Left renal cortex interstitium (tissue), 4 donors: Measurements from ENCODE around the gene MYO1G. TPM values are rescaled to one million over a fixed set of nuclear protein-coding genes. Genes with fewer than 3 reads are reported as not detected.

Source experiments
- DNase-seq, 4 donors: peaks; one replicate each; pipeline ENCODE4 v3.0.0-alpha.2; 2013; ENCODE audit warnings: low read depth in 4 of 4, low spot score in 2 of 4, missing footprints in 1 of 4
- polyA plus RNA-seq, 4 donors: library from polyadenylated mRNA; unstranded; fragments of 120-200 nt; gene quantifications; one replicate each; pipeline ENCODE4 v1.2.1, GENCODE V29; 2013; ENCODE audit not compliant: insufficient read length in 4 of 4

Gene MYO1G
- polyA plus RNA-seq, 4 donors, result 0.37 to 0.99 (median 0.63) TPM

DNA sequence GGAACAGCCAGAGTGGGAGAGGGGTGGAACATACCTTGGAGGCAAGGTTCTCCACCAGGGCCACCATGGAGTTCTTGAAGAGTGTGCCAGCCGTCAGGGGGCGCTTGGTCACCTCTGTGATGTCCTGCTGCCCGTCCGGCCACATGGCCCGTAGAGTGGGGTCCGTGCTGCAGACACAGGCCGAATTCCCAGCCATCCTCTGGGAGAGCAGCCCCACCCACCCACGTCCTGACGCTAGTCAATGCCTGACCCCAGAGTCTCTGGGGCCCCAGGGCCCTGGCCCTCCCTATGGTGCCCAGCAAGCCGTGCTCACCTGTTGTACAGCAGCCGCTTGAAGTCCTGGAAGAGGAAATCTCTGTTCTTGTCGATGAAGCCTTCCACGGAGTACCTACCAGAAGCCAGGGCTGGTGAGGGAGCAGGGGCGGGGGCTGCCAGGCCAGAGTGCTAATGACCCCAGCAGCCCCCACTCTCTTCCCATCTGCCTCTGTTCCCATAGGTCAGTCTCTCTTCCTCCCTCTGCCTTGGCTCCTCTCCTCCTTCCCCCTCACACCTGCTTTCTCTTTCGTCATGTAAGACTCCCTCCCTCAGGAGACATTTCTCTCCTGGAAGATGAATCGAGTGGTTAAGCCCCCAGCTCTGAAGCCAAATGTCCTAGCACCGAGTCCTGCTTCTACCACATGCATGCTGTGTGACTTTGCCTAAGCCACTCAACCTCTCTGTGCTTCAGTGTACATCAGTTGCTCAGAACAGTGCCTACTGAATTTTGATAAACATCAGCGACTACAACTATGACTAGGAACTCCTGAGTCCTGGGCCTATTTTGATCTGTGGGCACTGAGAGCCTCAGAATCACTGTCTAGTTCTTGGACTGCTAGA, 11.0 kb downstream of the MYO1G start:
- DNase-seq, result no peak

DNA sequence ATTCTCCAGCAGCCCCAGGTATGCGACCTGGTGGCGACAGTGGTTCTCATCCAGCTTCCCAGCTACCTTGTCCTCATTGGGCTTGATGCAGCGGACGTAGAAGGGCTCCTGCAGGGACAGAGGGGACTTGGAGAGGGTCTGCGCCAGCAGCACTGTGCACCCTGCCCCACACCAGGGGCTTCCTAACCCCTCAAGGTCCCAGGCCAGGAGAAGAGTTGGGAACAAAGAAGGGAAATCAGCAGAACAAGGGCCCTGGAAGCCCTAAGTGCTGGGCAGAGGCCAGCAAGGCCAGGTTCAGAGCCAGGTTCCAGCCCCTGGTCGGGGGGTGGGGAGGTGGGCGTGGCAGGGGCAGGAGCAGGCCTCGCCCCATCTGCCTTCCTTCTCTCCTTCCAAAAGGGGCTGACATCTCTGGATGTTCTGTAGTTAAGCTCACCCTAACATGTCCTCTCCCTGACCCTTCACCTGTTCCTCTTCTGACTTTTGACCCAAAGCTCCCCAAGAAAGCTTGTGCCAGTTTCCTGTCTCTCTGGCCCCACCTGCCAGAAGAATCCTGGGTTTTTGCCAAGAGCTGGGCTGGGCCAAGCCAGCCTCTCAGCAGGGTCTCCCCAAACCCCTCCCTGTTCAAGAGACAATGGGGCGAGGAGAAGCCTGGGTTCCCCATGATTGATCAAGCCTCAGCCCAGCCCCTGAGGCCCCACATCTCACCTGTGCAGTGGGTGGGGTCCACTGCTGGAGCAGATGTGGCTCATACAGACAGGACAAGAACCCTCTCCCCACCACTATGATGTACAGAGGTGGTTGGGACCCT, 11.9 kb downstream of the MYO1G start:
- no peak for DNase-seq

DNA sequence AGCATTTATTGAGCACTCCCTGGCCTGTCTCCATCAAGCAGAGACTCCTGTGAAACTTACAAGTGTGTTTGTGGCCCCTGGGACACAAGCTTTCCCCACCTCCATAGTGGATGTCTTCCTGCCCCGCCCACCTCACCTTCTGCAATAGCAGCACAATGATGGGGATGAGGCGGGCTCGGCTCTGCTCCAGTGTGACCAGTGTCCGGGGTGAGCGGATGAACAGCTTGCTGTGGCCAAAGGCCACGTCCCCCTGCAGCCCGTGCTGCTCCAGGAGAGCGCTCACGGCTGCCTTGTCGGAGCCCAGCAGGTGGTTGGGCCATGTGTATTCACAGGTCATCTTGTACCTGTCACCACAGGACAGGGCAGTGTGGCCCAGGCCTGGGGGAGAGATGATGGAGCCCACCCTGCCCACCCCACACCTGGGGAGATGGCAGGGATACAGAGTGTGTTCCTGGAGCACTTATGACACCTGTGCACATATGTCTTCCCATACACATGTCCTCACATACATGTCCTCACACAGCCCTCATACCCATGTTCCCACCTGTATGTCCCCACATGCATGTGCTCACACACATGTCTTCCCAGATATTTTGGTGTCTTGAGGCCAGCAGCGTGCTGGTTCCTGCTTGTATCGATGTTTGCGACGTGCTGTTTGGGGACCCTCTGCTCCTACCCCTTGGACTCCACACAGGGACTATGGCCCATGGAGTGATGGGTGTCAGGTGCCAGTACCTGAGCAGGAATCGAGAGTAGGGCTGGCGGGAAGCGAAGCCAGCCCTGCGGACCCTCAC, 12.7 kb downstream of the MYO1G start:
- no peak for DNase-seq

DNA sequence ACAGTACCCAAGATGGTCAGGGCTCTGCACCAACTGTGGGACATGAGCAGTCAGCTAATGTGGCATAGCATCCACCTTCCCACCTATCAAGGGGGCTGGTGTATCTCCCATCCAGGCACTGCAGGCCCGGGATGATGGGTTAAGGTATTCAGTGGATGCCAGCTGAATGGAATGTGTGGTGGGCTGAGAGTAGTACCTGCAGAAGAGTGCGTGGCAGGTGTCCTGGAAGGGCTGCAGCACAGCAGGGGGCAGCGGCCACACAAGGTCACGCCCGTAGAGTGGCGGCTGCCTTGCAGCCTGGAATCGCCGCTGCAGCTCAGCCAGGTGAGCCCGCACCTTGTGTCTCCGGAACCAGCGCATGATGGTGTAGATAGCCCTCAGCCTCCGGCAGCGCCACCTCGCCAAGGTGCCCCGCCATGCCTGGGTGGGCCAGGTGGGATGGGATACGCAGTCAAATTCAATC, 13.3 kb downstream of the MYO1G start:
- DNase-seq, result no peak

DNA sequence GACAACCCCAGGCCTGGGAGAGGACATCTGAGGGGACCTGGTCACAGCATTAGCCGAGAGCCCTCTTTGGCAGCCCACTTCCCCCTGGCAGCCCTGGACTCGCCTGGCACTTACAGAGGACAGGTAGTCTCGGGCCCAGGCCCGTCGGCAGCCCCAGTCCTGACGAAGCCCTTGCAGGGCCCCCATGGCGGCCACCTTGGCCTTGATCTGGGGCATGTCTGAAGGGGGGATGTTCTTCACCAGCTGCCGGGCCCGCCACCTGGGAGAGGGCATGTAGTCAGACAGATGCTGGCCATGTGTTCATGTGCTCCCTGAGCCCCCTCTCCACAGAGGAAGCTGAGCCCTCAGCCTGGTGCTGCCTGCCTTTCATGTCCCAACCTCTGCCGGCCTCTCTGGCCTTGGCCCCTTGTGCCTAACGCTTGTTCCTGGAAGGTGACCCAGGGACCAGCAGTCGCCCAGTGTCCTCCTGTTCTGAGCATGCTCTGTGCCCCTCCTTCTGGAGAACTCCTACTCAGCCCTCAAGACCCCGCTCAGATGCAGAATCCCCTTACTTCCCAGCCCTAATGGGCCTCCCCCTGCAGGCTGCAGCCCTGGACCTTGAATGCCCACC, 13.9 kb downstream of the MYO1G start:
- no peak for DNase-seq

DNA sequence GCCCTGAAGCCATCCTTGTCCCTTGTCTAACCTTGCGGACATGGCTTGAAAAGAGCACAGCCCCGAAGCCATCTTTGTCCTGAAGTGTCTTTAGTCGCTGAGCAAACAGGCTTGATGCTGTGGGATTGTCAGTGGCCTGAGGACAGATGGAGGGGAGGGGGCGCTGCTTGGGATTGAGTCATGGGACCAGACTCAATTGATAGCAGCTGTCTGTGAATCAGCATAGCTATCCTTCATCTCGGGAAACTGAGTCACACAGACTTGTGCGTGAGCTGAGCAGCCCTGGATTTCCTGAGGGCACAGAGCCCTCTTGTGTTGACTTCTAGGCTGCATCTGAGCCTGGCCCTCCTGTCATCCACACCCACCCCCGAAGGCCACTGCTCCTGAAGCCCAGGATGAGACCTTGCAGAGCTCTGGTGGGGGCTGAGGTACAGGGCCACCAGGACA, 14.4 kb downstream of the MYO1G start:
- DNase-seq, result no peak

DNA sequence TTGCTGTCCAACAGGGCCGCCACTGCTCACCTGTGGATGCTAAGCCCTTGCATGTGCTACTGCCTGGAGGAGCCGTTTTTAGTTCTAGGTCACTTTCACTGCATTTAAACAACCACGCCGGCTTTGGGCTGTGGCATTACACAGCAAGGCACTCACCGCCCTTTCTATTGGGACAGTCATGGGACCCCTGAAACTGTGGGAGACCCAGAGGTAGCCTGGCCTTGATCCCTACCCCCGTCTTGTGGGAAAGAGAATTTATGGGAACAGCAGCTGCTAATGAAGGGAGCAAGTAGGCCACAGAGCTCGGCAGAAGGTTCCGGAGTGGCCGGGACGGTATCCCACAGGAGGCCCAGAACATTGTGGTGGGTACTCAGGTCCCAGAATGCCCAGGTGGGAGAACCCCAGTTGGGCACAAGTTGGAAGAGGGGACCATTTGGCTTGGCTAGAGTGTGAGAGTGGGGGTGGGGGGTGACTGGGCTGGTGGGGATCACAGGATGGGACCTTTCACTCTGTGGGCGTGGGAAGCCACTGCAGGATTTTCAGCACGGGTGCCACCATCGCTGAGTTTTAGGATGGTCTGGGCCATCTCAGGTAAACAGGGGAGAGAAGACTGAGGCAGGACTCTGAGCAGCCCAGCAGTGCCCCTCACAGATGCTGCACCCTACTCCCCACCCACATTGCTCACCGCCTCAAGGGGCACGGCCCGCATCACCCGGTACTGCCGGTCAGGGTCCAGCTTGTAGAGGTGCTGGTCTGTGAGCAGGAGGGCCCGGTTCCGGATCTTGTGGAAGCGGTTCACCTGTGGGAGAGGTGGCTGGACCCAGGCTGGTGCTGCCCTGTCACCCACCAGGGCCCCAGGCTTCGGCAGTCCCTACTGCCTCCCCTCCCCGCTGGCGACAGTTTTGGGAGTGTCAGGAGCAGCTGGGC, 15.2 kb downstream of the MYO1G start:
- no peak for DNase-seq

DNA sequence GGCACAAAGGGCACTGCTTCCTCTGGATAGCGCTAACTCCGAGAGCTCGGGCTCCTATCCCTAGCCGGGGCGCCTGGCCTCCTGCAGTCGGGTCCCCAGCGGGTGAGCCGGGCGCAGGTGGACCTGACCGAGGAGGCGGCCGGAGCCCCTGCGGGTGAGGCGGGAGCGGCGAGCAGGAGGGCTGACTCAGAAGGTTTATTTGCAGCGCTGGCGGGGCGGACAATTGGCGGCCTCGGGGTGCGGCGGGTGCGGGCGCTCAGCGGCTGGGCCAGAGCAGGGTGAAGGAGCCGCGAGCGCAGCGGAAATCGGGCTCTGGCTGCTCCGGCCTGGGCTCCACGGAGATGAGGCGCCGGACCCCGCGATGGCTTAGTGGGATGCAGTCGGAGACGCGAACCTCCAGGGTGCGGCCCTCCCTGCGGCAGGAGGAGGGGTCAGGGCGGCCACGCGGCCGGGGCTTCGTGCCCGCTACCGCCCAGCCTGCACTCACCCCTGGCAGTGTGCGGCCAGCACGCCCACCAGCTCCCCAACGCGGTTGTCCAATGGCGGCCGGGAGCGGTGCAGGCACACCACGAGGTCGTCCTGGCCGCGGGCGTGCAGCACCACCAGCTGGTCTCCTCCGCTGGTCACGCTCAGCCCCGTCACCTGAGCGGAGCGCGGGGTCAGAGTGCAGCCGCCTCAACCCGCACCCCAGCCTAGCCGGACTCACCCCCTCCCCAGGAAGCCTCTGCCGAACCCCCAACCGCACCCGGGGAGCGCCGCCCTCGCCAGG, 16.1 kb downstream of the MYO1G start:
- DNase-seq, result peak in 1 of 4 donors; percentile 40

DNA sequence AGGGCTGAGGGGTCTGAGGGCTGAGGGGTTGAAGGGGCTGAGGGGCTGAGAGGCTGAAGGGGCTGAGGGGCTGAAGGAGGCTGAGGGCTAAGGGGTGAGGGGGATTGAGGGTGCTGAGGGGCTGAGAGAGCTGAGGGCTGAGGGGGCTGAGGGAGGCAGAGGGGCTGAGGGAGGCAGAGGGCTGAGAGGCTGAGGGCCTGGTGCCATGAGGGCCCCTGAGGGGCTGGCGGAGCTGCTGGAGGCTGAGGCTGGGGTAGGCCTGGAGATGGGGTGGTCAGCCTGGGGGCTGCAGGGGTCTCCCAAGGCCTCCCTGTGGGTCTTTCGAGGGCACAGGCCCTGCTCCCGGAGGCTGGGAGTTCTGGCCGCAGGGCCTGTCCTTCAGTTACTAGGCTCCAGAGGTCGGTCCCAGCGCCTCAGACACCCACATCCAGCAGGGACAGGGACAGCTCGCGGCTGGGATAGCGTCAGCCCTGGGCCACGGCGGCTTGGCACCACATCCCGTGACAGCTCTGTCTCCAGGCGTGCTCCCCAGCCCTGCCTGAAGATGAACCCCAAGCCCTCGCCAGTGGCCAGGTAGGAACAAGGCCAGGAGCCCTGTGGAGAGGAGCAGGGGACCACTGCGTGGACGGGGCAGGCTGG, 16.9 kb downstream of the MYO1G start:
- no peak for DNase-seq

DNA sequence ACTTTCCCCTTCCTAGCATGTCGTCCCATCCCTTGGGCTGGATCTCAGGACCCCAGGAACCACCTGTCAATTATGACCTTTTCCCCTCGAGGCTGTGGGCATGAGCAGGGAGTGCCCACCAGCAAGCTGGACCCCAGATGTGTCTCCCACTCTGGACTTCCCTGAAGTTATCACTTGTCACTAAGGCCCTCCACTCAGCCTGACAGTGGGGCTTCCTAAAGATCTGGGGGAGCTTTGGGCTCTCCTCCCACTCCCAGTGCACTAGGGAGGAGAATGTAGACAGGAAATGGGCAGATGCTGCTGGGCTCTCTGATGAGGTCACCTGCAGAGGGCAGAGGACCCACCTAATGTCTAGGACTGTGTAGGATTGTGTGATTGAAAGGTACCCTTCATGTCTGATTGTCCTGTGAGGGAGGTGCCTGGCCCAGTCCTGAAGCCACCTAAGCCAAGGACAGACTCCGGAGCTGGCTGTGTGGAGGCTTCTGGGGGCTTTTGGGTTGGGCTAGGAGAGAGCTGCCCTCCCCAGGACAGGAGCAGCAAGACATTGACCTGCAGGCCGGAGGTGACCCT, 18.7 kb downstream of the MYO1G start:
- DNase-seq, result no peak

DNA sequence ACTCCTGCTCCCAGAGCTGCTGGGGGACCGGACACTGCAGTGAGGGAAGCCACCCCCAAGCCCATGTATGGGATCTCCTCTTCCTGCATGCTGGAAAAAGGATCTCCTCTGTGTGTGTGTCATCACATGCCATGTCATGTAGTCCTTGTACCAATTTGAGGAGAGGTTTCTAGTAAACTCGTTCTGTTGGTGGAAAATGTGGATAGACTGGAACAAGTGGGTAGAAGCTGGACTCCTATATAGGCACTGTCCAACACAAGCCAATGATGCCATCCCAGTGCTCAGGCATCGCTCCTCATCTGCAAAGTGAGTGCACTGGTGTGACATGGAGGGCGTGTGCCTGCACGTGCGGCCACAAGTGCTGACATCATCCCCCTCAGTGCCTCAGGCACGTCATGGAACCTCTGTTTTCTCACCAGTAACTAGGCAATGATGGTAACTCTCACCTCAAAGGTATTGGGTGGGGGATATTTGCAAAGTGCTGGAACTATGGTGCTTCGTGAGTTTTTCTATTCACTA, 19.3 kb downstream of the MYO1G start:
- DNase-seq, result no peak

DNA sequence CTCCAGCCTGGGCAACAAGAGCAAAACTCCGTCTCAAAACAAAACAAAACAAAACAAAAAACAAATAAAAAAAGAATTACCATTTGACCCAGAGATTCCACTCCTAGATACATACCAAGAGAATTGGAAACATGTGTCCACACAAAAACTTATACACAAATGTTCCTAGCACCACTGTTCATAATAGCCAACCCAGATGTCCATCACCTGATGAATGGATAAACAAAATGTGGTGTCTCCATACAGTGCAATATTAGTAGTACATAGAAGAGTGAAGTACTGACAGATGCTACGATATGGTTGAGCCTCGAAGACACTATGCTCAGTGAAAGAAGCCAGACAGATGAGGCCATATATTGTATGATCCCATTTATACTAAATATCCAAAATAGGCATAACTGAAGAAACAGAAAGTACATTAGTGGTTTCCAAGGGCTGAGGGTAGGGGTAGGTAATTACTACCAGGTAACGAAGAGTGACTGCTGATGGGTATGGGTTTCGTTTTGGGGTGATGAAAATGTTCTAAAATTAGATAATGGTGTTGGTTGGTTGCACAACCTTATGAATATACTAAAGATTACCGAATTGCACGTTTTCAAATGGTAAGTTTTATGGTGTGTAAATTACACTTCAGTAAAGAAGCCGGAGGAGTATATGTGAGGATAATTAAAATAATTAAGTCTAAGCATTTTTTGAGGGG, 20.0 kb downstream of the MYO1G start:
- no peak for DNase-seq

DNA sequence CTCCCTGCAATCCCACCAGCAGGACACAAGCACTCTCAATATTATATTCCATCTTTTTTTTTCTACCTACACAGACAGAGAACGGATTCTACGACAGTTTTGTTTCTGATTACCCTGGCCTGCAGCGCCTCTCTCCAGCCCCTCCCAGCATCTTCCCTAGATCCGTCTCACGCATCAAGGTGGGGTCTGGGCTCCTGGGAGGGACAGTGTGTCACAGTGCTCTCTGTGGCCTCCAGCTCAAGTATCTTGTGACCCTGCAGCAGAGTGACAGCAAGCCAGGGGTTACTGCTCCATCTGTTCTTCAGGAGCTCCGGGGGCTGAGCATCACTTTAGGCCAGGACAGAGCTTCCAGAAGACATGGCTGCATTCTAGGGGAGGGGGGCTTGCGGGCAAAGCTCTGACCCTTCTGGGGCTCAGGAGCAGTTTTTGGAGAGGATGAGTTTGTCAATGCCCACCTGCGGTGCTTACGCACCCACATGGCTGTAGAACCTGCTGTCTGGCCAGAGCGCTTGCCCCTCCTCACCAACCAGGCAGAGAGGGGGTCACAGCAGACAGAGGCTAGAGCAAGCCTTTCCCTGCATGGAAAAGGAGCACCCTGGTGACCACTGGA, 22.6 kb downstream of the MYO1G start:
- DNase-seq, result no peak

DNA sequence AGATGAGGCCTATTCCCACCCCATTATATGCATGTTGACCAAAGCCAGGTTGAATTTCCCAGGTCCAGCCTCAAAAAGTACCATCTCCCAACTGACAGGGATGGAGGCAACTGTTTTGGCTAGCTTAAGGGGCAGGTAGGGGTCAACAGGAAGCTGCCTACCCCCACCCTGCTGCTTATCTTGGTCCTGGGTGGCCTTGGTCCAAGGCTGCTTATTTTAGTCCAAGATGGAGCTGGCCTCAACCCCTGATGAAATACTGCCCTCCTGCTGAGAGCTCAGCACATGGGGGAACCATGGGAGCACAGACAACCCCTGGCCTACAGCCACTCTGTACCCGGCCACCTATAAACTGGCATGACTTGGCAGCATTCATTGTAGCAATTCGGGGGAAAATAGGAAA, 23.1 kb downstream of the MYO1G start:
- no peak for DNase-seq

DNA sequence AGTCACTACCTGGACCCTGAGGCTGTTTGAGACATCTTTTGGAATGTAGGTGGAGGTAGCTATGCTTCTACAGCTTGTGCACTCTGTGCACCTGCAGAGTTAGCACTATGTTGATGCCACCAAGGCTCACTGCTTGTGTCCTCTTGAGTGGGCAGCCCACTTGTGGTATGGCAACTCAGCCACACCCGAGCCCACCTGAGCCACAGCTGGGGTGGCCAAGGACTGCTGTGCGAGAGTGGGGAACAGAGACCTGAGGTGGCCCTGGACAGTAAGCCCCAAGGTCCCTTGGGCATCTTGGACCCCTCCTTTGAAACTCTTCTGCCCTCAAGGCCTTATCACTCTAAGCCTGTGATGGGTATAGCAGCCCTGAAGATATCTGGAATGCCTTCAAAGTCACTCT, 25.7 kb downstream of the MYO1G start:
- DNase-seq, result no peak

DNA sequence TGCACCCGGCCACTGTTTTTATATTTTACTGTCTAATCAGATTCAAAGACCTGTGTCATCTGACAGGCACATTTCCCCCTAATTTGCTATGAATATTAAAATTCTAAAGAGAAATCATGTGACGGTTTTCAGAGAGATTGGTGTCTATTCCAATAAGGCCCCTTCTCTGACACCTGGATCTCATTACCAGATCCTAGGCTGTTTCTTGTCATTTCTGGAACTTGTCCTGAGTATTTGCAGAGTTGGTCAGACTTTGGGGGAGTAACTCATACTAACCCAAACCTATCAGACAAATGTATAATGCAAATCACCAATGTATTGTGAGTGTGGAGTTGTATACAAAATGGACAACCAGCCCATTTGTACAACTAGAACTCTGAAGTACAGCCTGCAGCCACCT, 29.5 kb downstream of the MYO1G start:
- no peak for DNase-seq

DNA sequence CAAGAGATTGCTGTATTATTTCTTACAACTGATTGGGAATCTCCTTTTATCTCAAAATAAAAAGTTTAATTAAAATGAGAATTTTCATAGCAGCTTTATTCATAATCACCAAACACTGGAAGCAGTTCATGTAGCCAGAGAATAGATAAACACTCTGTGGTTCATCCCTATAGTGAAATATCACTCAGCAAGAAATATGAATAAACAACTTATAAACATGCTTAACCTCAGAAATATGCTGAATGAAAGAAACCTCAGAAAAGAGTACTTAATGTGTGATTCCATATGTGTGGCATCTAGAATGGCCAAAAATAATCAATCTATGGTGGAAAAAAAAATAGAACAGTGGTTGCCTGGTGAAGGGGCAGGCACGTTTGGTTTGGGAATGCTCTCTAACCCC, 33.3 kb downstream of the MYO1G start:
- no peak for DNase-seq
